Parathyroid adenoma (tissue), 2 donors: ENCODE data around the gene LGALS7B.
"Not testable (repeated sequence)": the region's sequence is repeated elsewhere in the genome, so short reads cannot be mapped to it uniquely, and the experiment has no call there.

Experiments used
- H2AFZ ChIP-seq: fragments of 300-600 bp; sonication (generic); one replicate; pipeline ENCODE4 v1.7.0; 2017; ENCODE audit warnings: antibody characterized with exemption, mild to moderate bottlenecking
- H3K27ac ChIP-seq: fragments of 300-600 bp; sonication (generic); one replicate; pipeline ENCODE4 v1.7.0; 2017
- H3K27me3 ChIP-seq: fragments of 300-600 bp; sonication (generic); one replicate; pipeline ENCODE4 v1.7.0; 2017; ENCODE audit warnings: low read length; ENCODE audit not compliant: control insufficient read depth, insufficient read depth
- H3K36me3 ChIP-seq: fragments of 300-600 bp; sonication (generic); one replicate; pipeline ENCODE4 v1.7.0; 2017; ENCODE audit warnings: low read length; ENCODE audit not compliant: control insufficient read depth, insufficient read depth
- H3K4me1 ChIP-seq: fragments of 300-600 bp; sonication (generic); one replicate; pipeline ENCODE4 v1.7.0; 2017; ENCODE audit warnings: control low read depth
- H3K4me2 ChIP-seq: fragments of 300-600 bp; sonication (generic); one replicate; pipeline ENCODE4 v1.7.0; 2017; ENCODE audit warnings: low read length
- H3K4me3 ChIP-seq: fragments of 300-600 bp; sonication (generic); one replicate; pipeline ENCODE4 v1.7.0; 2017; ENCODE audit warnings: low read depth, low read length
- H3K79me2 ChIP-seq: fragments of 300-600 bp; sonication (generic); one replicate; pipeline ENCODE4 v1.7.0; 2017; ENCODE audit warnings: control low read depth
- H3K9ac ChIP-seq: fragments of 300-600 bp; sonication (generic); one replicate; pipeline ENCODE4 v1.7.0; 2017; ENCODE audit warnings: mild to moderate bottlenecking
- H3K9me3 ChIP-seq: fragments of 300-600 bp; sonication (generic); one replicate; pipeline ENCODE4 v1.7.0; 2017; ENCODE audit warnings: low read length; ENCODE audit not compliant: control insufficient read depth
- TF ChIP-seq, protein P1 (sequence below): fragments of 300-600 bp; sonication (generic); IDR thresholded peaks from one replicate; pipeline ENCODE4 v1.7.0; 2017; ENCODE audit warnings: antibody characterized with exemption, mild to moderate bottlenecking
- donor health status: primary hyperparathyroidism.

The LGALS7B gene

DNA sequence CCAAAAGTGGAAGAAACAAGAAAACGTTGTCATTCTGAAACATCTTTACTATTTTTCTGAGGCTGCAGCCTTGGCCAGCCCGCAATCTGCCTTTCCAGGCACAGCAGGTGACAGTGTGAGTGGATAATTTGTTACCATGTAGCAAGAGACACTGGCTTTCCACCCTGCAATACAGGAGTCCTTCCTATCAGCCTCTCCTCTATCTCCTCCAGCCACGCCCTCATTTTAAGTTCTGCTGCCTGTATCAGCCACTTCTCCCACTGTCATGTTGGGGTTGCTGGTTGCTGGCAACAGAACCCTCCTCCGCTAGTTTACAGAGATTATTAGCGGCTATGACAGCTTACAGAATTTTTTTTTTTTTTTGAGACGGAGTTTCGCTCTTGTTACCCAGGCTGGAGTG, 7.9 kb upstream of the LGALS7B start:
- H3K4me2 ChIP-seq: no peak overlapping the region
- no peaks in the 10 kb centered on the region for H3K79me2 ChIP-seq
- H3K27me3 ChIP-seq: no peaks in the 10 kb centered on the region
- no peak overlapping the region for H2AFZ ChIP-seq
- H3K9me3 ChIP-seq: no peaks in the 10 kb centered on the region
- no peaks in the 10 kb centered on the region for H3K36me3 ChIP-seq
- H3K4me3 ChIP-seq: no peak overlapping the region
- TF ChIP-seq, protein P1, sequence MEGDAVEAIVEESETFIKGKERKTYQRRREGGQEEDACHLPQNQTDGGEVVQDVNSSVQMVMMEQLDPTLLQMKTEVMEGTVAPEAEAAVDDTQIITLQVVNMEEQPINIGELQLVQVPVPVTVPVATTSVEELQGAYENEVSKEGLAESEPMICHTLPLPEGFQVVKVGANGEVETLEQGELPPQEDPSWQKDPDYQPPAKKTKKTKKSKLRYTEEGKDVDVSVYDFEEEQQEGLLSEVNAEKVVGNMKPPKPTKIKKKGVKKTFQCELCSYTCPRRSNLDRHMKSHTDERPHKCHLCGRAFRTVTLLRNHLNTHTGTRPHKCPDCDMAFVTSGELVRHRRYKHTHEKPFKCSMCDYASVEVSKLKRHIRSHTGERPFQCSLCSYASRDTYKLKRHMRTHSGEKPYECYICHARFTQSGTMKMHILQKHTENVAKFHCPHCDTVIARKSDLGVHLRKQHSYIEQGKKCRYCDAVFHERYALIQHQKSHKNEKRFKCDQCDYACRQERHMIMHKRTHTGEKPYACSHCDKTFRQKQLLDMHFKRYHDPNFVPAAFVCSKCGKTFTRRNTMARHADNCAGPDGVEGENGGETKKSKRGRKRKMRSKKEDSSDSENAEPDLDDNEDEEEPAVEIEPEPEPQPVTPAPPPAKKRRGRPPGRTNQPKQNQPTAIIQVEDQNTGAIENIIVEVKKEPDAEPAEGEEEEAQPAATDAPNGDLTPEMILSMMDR: no peak
- H3K27ac ChIP-seq: no peak overlapping the region
- H3K9ac ChIP-seq: no peak overlapping the region
- no peaks in the 10 kb centered on the region for H3K4me1 ChIP-seq

DNA sequence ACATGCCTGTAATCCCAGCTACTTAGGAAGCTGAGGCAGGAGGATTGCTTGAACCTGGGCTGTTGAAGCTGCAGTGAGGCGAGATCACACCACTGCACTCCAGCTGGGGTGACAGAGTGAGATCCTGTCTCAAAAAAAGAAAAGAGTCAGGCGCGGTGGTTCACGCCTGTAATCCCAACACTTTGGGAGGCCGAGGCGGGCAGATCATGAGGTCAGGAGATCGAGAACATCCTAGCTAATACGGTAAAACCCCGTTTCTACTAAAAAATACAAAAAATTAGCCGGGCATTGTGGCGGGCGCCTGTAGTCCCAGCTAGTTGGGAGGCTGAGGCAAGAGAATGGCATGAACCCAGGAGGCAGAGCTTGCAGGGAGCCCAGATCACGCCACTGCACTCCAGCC, 6.8 kb upstream of the LGALS7B start:
- not testable (repeated sequence) for H3K4me2 ChIP-seq, H3K79me2 ChIP-seq

DNA sequence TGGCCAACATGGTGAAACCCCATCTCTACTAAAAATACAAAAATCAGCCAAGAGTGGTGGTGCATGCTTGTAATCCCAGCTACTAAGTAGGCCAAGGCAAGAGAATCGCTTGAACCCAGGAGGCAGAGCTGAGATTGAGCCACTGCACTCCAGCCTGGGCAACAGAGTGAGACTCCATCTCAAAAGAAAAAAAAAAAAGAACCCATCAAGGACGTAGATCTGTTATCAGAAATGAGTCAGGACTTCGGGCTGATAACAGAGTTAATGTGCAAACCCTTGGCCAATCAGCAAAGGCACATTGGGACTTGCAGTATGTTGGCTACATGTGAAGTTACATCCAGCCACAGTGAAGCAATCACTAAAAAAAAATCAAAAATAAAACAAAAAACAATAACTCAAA, 4.8 kb upstream of the LGALS7B start:
- Histone ChIP-seq H3K9ac (no peak overlapping the region), H3K79me2 (no peaks in the 10 kb centered on the region), H3K4me1 (no peaks in the 10 kb centered on the region)

More for the DNA sequence above, 6.8 kb upstream of the LGALS7B start:
- not testable (repeated sequence) for H3K4me1 ChIP-seq, H3K4me3 ChIP-seq, H3K27me3 ChIP-seq, H2AFZ ChIP-seq, H3K36me3 ChIP-seq, H3K9me3 ChIP-seq, H3K9ac ChIP-seq, H3K27ac ChIP-seq

DNA sequence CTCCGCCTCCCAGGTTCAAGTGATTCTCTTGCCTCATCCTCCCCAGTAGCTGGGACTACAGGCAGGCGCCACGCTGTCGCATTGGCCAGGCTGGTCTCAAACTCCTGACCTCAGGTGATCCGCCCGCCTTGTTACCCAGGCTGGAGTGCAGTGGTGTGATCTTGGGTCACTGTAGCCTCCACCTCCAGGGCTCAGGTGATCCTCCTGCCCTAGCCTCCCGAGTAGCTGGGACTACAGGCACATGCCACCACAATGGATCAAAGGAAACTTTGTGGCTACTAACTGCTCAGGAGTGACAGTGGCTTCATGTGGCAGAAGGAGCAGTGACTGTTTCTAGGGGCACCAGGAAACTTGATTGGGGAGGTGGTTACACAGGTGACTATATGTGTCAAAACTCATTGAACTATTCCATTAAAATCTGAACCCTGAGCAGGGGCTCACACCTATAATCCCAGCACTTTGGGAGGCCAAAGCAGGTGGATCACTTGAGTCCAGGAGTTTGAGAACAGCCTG, 3.8 kb upstream of the LGALS7B start:
- TF ChIP-seq, protein P1: no peak
- no peaks in the 10 kb centered on the region for H3K79me2 ChIP-seq
- H3K27me3 ChIP-seq: no peaks in the 10 kb centered on the region
- no peaks in the 10 kb centered on the region for H3K4me1 ChIP-seq
- H3K9ac ChIP-seq: no peak overlapping the region
- no peak overlapping the region for H3K4me3 ChIP-seq
- no peak overlapping the region for H2AFZ ChIP-seq
- no peaks in the 10 kb centered on the region for H3K36me3 ChIP-seq
- H3K9me3 ChIP-seq: no peaks in the 10 kb centered on the region
- no peak overlapping the region for H3K4me2 ChIP-seq
- H3K27ac ChIP-seq: no peak overlapping the region

More for the DNA sequence above, 4.8 kb upstream of the LGALS7B start:
- H3K27me3 ChIP-seq: no peaks in the 10 kb centered on the region
- no peak overlapping the region for H2AFZ ChIP-seq
- no peak overlapping the region for H3K4me2 ChIP-seq
- H3K9me3 ChIP-seq: no peaks in the 10 kb centered on the region
- no peak overlapping the region for H3K4me3 ChIP-seq
- TF ChIP-seq, protein P1: no peak
- no peak overlapping the region for H3K27ac ChIP-seq
- H3K36me3 ChIP-seq: no peaks in the 10 kb centered on the region

DNA sequence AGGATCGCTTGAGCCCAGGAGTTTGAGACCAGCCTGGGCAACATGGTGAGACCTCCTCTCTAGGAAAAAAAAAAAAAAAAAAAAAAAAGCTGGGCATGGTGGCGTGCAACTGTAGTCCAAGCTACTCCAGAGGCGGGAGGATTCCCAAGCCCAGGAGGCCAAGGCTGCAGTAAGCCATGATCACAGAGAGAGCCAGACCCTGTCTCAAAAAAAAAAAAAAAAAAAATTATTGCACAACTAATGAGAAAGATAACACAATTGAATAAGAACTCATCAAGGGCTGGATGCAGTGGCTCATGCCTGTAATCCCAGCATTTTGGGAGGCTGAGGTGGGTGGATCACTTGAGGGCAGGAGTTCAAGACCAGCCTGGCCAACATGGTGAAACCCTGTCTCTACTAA, 2.9 kb upstream of the LGALS7B start:
- H3K4me3 ChIP-seq, H3K27ac ChIP-seq, H3K9me3 ChIP-seq, H3K4me1 ChIP-seq, H3K4me2 ChIP-seq, H2AFZ ChIP-seq, H3K9ac ChIP-seq, H3K36me3 ChIP-seq, H3K79me2 ChIP-seq, H3K27me3 ChIP-seq: not testable (repeated sequence)

DNA sequence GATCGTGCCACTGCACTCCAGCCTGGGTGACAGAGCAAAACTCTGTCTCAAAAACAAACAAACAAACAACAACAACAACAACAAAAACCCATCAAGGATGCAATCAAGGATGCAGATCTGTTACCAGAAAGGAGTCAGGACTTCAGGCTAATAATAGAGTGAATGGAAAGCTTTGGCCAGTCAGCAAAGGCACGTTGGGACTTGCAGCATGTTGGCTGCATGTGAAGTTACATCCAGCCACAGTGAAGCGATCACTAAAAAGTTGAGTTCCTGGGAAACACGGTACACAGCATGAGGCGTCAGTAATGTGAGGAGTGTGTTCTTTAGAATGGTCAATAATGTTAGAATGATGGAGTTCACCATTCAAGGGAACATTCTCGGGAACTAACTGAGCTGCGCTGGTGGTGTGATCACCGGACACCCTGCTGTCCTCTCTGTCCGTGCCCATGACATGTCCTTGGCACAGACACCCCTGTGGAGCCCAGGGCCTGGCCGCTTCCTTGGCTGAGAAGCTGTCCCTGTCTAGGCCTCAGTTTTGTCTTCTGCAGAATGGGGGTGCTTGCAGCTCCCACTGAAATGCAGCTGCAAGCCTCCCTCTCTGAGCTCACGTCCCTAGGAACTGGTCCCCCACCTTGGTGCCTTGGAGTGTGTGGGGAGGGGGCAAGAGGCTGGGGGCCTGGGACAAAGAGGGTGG, 2.3 kb upstream of the LGALS7B start:
- Histone ChIP-seq H3K9ac (no peak overlapping the region), H3K36me3 (no peaks in the 10 kb centered on the region), H2AFZ (no peak overlapping the region), H3K27me3 (no peaks in the 10 kb centered on the region), H3K9me3 (no peaks in the 10 kb centered on the region), H3K27ac (no peak overlapping the region), H3K4me1 (no peaks in the 10 kb centered on the region), H3K4me3 (no peak overlapping the region), H3K79me2 (no peaks in the 10 kb centered on the region), H3K4me2 (no peak overlapping the region)
- TF ChIP-seq, protein P1: no peak

DNA sequence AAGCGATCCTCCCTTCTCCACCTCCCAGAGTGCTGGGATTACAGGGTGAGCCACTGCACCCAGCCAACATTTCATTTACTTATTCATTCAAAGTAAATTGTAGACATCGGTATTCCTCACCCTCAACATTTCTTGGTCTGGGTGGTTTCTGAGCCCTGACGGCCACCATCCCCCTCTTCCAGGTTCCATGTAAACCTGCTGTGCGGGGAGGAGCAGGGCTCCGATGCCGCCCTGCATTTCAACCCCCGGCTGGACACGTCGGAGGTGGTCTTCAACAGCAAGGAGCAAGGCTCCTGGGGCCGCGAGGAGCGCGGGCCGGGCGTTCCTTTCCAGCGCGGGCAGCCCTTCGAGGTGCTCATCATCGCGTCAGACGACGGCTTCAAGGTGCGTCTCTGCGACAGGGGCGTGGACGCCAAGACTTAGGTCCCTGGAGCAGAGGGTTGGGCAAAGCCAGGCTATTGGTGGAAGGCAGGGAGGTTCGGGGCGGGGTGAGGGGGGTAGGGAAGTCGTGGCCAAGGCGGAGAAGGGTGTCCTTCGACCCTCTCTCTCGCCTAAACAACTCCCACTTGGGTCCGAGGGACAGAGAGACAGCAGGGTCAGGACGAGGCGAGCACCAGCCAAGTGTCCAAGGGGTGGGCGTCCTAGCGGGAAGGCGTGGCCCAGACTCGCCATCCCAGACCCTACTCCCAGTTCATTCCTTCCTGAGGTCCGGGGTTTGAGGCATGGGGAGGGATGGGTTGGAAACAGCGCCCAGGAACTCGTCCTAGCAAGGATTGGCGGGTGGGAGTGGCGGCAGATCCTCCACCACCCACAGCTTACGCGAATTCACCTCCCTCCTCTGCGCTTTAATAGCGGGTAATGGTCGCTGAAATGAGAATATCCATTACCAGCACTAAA, 1.8 kb downstream of the LGALS7B start:
- H3K4me2 ChIP-seq, H3K9me3 ChIP-seq, H2AFZ ChIP-seq, H3K4me3 ChIP-seq, H3K4me1 ChIP-seq, H3K27me3 ChIP-seq, H3K27ac ChIP-seq, H3K79me2 ChIP-seq, H3K36me3 ChIP-seq, H3K9ac ChIP-seq: not testable (repeated sequence)
